ENCODE results near the gene ADCY2.

Gene ADCY2

DNA sequence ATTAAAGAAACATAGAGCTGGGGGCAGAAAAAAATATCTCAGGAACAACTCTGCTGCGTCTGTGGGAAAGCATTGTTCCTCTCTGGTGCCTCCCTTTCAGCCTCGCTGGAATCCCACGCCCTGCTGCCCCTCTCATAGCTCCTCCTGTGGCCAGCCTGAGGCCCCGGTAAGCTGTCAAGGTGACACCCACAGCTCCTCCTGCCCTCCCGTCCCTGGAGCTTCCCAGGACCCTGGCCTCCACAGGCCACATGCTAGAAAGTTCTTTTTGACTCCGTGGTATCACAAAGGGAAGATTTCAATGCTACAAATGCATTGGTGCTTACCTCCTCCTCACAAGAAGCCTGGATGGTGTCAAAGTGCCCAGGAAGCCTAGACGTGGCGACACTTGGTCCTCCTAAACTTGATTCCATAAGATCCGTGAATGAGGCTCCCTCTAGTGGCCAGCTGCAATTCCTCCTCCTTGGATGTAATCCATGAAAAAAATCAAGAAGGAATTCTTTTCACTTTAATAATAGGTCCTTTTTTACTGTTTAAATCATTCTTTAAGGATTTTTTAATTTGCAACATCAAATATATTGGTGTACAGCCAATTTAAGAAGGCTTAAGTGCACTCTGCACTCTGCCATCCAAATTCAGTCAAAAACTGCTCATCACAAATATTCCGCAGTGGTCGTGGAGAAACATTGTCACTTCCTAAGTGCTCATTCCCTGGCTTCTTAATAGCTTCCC is 350.1 kb downstream of the ADCY2 start:
- DNase-seq (ENCODE audit: low spot score), result peak; percentile 79

DNA sequence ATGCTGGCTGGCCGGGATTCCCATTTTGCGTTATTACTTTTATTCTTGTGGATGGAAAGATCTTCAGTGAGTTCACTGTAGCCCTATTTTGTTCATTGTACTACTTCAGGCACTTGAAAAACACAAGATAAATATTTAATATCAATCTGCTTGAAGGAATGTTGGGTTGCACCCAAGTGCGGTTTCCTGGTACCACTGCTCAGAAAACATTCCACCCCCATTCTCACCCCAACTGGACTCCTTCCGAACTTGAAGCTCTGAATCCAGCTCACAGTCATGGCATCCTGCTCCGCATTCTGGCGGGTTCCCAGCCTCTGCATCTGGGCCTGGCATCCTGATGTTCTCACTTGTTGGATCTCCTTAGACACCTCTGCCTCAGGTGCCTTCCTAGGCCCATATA is 351.8 kb downstream of the ADCY2 start:
- no peak for DNase-seq (ENCODE audit: low spot score)

DNA sequence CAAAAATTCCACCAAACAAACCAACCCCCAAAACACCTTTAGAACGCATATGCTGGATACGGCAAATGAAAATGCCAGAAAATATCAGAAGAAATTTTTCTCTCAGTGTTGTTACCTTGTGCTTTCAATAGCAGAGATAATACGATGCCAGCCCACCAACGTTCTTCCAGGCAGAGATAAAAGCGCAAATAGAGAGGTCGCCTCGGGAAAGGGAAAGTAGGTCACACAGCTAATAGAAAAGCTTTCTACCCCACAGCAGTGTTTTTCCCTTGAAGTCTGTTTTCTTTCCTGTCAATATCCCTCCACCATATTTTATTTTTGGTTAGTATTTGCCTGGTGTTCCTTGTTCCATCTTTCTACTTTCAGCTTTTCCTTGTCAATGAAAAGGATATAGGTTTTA is 353.7 kb downstream of the ADCY2 start:
- no peak for DNase-seq (ENCODE audit: low spot score)

DNA sequence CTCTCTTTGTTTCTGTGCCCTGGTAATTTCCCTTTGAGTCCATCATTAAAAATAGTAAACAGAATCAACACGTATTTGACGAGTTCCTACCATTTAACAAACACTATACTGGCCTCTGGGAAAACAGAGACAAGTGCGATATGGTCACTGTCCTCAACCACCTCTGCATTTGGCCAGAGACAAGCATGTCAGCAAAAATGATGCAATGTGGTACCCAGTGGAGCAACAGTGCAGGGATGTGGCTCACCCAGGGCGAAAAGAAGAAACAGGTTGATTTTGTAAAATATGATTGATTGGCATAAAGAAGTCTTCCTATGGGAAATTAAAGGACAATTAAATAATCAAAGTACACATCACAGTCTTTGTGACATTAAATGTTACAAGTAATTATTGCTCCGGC is 355.9 kb downstream of the ADCY2 start:
- no peak for DNase-seq (ENCODE audit: low spot score)

DNA sequence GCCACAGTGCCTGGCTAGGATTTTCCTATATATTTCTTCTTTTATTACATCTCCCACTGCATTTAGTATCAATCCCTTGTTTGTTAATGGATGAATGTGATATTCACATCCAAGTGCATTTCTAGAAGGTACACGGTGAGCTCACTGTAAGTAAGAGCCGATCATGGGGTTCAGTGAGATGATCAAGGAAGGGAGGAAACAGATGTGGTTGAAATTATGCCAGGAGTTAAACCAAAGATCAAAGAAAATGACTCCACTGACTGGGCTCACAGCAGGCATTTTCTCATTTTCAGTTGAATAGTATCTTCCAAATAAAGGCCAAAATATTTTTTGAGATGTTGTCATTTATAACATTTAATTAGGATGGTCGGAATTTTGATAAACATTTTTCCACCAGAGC is 357.2 kb downstream of the ADCY2 start:
- no peak for DNase-seq (ENCODE audit: low spot score)

DNA sequence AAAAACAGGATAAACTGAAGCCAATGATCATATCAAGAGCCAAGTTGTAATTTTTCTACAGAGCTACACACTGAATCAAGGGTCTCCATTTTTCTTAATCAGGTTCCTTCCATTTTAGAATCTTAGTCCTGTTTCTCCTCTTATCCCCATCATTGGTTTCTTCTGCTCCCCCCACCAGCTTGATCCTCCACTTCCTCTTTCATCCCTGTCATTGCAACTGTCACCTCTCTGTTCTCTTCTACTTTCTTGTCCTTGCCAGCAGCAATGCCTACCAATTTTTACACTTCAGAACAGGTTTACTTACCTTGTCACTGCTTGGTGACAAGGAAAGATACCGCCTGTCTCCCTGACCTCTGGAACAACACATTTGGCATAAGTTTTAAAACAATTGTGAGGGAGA is 357.7 kb downstream of the ADCY2 start:
- DNase-seq (ENCODE audit: low spot score), result no peak

DNA sequence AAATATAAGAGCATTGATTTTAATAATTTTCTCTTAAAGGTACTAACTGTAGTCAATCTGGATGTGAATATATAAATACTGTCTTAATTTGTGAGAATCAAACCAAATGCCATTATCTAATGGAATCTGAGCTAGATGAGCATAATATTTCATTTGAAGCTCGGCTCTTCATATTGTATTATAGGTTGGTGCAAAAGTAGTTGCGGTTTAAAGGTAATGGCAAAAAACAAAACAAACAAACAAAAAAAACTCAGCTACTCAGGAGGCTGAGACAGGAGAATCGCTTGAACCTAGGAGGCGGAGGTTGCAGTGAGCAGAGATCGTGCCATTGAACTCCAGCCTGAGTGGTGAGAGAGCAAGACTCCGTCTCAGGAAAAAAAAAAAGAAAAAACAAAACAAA is 358.6 kb downstream of the ADCY2 start:
- DNase-seq (ENCODE audit: low spot score), result no peak

DNA sequence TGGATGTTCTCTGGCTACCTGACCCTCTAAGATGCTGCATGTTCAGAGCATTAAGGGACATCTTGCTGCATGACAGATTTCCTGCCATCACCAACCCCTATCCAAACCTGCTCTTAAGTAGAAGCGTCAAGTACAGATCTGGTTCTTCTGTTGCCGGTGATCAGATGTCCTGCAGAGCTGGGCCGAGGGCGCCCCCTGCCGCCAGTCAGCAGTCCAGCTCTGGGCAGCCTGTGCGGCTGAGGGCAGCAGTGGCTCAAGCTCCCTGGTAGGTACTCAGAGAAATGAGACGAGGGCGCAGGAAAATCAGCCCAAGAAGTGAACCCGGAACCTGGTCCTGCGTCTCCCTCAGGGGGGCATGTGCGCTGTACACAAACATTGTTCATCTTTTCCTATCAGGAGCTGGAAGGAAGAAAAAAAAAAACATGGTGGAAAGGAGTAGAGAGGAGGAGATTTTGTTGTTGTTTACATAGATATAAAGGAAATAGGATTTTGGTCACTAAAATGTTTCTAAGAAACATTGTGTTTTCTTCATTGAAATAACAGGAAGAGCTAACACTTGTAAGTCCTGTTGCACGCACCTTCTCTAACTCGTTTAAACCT is 359.2 kb downstream of the ADCY2 start:
- DNase-seq (ENCODE audit: low spot score), result peak; percentile 82

DNA sequence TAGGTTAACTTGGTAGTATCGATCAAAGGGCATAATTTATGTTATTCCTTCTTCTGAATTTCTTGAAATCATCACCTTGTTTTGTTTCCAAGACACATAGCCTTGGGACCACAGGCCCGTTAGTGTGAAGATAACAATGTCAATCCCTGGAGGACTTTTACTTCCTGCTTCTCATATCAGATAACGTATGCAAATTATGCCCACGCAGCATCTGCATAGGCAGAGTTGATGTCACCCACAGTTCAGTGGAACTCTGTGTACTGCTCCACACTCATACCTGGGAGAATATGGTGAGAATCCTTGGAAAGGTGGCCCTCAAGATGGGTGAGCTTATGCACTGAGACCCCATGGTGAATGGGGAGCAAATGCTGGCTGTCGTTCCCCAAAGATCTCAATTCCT is 360.0 kb downstream of the ADCY2 start:
- no peak for DNase-seq (ENCODE audit: low spot score)

DNA sequence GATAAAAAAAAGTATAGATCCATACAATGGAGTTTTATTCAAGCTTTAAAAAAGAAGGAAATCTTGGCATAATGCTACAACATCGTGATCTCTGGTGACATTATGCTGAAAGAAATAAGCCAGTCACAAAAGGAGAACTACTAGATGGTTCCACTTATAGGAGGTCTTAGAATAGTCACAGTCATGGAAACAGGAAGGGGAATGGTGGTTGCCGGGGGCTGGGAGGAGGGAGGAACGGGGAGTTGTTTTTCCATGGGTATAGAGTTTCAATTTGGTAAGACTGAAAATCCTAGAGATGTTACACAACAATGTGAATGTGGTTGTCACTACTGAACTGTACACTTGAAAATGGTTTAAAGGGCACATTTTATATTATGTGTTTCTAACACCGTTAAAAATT is 360.5 kb downstream of the ADCY2 start:
- DNase-seq (ENCODE audit: low spot score), result no peak

DNA sequence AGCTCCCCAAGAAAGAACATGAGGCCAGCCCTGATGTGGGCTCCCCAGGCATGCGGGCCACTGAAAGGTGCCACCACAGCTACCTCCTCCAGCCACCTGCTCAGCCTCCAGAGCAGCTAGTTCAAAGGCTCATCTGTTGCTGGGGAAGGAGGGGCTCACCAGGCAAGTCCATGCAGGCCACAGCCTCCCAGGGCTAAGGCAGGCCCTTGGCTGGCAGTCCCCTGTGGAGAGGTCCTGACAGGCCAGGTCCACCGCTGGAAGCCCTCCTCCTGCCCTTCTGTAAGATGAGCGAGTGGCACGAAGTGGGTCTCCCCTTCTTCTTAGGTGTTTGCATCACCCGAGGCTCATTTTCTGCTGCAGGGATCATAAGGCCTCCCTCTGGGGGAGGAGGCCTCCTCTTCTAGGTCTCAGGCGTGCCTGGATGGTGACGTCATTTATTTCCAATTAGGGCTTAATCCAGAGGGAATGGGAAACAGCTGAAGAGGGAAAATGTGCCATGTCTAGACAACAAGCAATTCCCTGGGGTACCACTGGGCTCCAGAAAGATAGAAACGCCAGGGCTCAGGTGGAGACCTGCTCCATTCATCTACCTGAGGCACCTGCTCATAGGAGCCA is 363.4 kb downstream of the ADCY2 start:
- no peak for DNase-seq (ENCODE audit: low spot score)

DNA sequence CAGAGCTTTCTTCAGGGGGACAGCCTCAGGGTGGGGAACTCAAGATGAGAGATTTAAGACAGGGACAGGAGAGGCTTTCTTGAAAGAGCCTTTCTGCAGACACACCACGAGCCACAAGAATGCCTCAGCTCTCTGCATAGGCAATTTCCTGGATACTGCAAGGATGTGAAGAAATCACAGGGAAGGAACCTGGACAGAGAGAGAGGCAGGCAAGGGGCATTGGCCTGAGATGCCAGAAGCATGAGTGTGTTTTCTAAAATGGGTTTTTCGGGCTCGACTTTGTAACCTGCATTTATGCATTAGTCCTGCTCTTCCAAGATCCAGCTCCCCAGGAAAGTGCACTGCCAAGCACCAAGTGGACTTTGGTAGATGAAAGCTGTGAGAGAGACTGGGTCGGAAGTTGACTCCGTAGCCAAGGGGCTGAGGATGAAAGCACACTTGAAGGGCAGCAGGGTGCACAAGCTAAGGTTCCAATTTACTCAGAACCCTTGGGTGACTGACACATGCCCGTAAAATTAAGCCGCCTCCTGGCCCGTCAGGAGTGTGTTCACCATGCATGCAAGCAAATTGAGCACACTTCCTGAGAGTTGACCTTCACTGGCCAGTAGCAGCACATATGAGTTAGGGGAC is 364.1 kb downstream of the ADCY2 start:
- DNase-seq (ENCODE audit: low spot score), result no peak

DNA sequence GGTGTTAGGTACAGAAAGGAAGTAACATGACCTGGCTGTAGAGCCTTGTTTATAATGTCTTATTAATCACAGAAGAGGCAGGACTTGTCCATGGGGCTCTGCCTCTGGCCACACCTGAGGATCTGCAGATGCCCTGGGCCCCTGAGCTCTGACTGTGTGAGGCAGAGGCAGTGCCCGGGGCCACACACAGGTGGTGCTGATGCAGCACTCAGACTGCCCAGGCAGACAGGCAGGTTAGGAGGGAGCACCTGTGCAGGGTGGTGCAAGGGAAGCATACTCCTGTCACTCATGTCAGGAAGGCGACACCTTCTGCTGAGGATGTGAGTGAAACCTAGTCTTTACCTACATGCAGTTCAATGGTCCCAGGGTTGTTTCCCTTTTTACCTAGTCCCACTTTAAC is 366.3 kb downstream of the ADCY2 start:
- no peak for DNase-seq (ENCODE audit: low spot score)

DNA sequence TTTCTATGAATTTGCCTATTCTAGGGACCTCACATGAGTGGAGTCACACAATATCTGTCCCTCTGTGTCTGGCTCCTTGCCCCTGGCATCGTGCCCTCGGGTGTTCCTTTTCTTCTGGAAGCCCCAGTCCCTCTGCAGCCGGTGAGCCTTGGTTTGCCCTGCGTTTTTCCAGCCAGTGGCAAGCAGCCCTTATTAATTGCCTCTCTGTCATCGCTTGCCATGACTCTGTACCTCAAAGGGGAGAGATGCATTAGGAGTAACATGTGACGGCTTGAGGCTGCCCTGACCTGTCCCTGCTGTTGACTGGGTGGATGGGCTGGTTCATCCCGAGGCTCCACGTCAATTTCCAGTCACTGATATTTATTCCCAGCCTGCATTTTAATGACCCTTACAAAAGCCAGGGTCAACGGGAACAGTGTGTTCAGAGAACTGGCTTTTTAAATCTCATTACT is 367.7 kb downstream of the ADCY2 start:
- no peak for DNase-seq (ENCODE audit: low spot score)

DNA sequence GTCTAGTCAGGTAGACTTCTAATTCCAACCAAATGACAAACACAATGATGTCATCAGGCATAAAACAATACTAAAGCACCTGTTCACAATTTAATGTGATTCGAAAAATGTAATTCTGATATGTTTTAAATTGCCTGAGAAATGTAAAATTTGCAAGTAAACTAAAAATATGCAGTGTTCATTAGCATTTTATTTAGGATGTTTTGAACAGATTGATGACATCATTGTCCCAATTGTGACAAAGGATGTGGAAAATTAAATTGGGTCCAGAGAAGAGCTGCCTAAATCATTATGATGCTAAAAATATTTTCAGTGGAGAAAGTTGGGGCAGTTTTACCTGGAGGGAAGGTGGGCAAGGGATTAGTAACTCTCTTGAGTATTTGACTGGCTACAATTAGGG is 368.5 kb downstream of the ADCY2 start:
- DNase-seq (ENCODE audit: low spot score), result no peak

DNA sequence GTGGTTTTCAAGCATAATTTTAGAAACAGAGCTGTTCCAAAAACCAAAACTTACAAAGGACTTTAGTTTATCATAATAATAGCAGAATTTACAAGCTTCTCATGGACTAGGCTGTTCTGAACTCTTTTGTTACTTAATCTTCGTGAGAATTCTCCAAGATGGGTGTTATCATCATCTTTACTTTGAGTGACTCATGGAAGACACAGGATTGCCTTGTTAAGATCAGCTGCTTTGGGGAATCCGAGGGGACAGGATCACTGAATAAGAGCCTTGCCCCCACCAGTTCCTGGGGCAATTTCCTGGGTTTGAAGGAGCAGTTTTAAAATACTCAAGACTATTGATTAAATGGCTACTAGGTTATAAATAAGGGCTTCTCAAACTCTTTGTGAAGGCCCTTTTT is 374.5 kb downstream of the ADCY2 start:
- DNase-seq (ENCODE audit: low spot score), result no peak

DNA sequence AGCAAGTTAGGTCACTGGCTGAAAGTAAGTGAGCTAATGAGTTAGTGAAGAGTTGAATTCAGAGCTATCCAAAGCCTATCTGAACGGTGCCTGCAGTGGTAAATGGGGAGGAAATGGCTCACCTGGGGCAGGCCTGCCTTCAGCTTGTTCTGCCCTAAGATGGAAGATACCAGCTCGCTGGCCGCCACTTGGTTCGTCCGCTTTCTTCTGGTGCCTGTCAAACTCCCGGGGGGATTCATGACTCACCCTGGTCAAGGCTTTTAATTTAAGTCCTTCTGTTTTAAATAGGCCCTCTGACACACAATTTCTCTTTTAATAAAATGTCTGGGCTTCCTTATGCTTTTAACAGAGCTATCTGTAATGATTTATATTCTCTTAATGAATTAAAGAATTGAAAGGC is 376.2 kb downstream of the ADCY2 start:
- DNase-seq (ENCODE audit: low spot score), result no peak

DNA sequence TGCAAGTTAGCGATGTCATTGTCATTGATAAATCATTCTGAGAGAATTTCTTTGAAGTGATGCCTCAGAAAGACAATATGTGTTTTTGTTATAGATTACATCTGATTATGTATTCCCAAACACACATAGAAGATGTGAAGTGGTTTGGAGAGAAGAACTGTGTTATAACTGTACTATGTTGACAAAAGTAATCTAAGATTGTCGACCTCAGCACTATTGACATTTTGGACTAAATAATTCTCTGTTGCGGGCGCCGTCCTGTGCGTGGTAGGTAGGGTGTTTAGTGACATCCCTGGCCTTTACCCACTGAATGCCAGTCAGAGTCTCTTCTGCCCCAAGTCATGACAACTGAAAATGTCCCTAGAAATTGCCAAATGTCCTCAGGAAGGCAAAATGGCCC is 377.2 kb downstream of the ADCY2 start:
- no peak for DNase-seq (ENCODE audit: low spot score)

DNA sequence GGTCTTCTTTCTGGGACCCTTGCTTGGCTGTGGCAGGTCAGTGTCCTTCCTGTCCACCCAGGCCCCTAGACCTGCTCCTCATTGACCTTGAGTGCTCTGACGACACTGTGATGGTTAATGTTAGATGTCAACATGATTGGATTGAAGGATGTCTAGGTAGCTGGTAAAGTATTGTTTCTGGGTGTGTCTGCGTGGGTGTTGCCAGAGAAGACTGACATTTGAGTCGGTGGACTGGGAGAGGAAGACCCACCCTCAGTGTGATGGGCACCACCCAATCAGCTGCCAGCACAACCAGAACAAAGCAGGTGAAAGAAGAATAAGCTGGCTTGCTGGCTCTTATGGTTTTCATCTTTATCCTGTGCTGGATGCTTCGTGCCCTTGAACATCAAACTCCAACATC is 380.5 kb downstream of the ADCY2 start:
- no peak for DNase-seq (ENCODE audit: low spot score)

DNA sequence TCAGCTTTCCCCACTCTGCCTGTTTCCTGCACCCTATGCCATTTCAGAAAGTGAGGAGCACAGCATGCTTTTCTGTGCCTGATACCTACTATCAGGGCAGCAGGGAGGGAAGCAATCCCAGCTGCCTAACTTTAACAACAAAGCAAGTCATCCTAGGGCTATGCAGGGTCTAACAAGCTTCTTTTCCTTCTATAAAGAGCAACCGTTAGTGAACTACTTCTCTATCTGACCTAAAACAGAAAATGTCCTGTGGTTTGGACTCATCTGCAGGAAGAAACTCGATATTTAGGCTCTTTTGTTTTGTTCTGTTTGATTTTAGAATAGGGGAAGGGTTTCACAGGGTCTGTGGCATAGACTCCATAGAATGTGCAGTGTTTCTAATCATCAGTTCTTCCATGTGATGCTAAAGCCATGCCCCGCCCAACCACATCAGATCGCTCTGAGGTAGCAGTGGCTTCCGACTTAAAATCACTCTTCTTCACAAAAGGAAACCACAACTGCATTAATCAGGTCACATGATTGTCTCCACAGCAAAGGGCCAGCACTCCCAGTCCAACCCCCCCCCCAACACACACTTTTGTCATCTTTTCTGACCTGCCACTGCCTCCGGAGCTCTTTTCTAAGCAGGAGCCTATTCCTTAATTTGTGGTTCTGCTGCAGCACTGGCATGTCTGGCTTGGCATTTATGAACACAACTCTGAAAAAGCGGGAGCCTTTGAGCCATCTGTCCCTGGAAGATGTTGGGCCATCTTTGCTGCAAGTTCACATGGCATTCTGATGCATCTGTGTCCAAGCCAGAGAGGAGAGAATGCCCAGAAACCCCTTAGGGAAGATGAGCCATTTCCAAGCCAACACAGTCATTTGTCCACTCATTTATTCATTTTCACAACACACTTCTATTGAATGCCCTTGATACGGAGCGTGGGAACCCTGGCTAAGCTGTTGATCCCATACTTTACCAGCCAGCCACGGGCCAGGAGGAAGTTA is 383.4 kb downstream of the ADCY2 start:
- DNase-seq (ENCODE audit: low spot score), result no peak

DNA sequence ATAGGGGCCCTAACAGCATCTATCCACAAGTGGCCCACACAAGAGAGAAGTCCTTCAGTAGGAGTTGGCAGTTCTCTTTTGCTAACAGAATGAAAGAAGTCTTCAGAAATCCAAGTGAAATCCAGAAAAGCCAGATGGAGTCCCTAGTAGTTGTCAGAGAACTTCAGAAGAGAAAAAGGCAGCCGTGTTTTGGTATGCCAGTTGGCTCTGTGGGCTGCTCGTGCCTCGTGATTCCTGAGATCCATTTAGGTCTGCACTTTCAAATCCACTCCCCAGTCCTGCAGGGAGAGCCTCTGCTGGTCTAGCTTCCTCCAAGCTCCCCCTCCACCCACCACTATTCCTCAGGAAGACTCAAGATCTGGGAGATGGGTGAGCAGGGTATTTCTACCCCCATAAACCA is 386.0 kb downstream of the ADCY2 start:
- no peak for DNase-seq (ENCODE audit: low spot score)
